GM10248 (cell line): Measurements from ENCODE around the gene NIF3L1.

Experiments
- CTCF ChIA-PET: fragments of 300-600 bp; sonication (Branson Sonifier 250); formaldehyde crosslinking; extraction: SDS; loops from one replicate; lab custom pipeline; 2021; ENCODE audit warnings: antibody characterized with exemption; lab: Yijun Ruan, JAX
- POLR2A ChIA-PET: fragments of 350-650 bp; sonication (Branson Sonifier 250); formaldehyde crosslinking; extraction: SDS; loops from one replicate; lab custom pipeline; 2020; ENCODE audit warnings: antibody characterized with exemption; lab: Yijun Ruan, JAX
- DNase-seq: peaks from one replicate; pipeline ENCODE4 v3.0.0; 2012; ENCODE audit errors: extremely low spot score
- TF ChIP-seq, protein P1 (sequence below): IDR thresholded peaks from 2 replicates; pipeline ENCODE4 v1.5.1; 2012; ENCODE audit warnings: mild to moderate bottlenecking, low read depth; ENCODE audit errors: extremely low read depth, missing control alignments, control extremely low read depth

NIF3L1 gene

DNA sequence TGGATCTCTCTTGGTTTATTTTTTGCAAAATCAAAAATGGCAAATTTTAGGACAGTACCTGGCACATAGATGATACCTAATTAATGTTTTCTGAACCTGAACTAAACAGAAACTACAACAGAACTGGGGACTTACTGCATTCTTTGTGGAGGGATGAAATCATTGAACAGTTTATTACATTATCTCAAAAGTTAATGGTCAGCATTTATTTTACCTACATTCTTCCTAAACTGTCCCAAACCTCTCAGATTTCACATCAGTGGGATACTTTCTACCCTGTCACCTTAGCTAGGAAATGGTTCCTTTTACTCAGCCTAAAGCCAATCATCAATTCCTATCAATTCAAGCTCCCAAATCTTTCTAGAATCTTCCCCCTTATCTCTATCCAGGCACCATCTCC, 10.3 kb downstream of the NIF3L1 start:
- ChIA-PET POLR2A (no interaction called here), CTCF (interaction anchor here (1.4 to 4.0 kb wide), 3 partner anchors 169 to 333 kb away, joined by 3 to 20 read pairs (median 6); partner anchors contain the start of gene CASP10)
- DNase-seq = no peak
- TF ChIP-seq, protein P1, sequence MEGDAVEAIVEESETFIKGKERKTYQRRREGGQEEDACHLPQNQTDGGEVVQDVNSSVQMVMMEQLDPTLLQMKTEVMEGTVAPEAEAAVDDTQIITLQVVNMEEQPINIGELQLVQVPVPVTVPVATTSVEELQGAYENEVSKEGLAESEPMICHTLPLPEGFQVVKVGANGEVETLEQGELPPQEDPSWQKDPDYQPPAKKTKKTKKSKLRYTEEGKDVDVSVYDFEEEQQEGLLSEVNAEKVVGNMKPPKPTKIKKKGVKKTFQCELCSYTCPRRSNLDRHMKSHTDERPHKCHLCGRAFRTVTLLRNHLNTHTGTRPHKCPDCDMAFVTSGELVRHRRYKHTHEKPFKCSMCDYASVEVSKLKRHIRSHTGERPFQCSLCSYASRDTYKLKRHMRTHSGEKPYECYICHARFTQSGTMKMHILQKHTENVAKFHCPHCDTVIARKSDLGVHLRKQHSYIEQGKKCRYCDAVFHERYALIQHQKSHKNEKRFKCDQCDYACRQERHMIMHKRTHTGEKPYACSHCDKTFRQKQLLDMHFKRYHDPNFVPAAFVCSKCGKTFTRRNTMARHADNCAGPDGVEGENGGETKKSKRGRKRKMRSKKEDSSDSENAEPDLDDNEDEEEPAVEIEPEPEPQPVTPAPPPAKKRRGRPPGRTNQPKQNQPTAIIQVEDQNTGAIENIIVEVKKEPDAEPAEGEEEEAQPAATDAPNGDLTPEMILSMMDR = no peak

DNA sequence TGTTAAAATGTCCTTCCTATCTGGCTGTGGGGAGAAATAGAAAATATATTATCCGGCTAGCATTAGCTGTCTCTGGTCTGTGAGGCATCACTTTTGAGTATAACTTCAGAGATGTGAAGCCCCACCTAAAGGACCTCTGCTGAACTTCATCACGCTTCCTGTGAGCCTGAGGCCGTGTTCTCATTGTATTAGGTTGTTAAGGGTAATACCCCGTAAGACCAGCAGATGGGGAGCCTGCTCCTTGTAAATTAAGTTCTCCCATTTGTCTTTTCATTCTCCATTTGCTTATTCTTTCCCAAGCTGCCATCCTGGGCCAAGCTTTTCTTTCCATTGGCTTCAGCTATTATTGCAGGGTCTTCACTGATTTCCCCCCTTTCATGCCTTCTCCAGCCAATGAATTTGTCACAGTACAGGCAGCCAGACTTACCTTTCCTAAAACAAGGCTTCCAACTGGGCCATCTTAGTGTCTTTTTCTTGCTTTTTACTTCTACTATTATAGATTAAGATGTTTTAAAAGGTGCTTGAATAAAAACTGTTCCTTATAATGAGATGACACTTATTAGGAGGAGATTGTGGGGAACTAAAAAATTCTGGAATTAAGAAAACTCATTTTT, 12.4 kb downstream of the NIF3L1 start:
- peak; percentile 82 for DNase-seq
- POLR2A ChIA-PET = no interaction called here
- CTCF ChIA-PET = interaction anchor here (0.6 to 8.0 kb wide), 32 partner anchors 9 to 493 kb away, joined by 3 to 166 read pairs (median 3); partner anchors contain the start of genes CASP10, HYCC2, NDUFB3 and NIF3L1
- TF ChIP-seq, protein P1 = peak; percentile 64

DNA sequence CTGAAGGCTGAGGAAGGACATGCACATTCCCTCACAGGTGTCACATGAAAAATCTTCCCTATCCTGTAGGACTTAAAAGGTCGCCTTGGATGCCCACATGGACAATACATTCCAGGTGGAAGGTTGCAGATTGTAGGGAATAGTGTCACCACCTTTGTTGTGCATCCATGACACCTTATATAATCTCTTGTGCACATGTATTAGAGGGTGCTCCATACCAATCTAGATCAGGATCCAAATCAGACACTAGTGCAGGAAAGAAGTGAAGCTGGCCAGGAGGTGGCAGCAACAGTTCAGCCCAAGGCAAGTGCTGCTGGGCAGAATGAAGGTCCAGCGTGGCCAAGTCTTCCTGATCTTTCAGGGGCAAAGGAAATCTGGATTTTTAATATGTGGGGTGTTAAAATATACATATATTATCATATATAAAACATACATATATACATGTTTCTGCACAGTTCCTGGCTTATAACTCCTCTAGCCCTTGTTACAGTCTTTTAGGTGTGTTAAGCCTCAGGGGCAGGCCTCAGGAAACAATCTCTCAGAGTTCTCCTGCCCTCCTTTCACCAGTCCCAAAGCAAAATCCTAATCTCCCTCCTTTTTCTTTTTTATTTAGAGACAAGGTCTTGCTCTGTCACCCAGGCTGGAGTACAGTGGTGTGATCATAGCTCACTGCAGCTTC, 16.6 kb downstream of the NIF3L1 start:
- TF ChIP-seq, protein P1 = peak; percentile 82
- peak; percentile 64 for DNase-seq
- ChIA-PET CTCF (interaction anchor here (0.8 to 8.0 kb wide), 40 partner anchors 9 to 458 kb away, joined by 3 to 166 read pairs (median 4); partner anchors contain the start of genes CASP10, CFLAR, CLK1 and HYCC2), POLR2A (interaction anchor here (1.2 kb wide), 1 partner anchor 163 kb away, joined by 3 read pairs; no protein-coding TSS in a partner anchor)

DNA sequence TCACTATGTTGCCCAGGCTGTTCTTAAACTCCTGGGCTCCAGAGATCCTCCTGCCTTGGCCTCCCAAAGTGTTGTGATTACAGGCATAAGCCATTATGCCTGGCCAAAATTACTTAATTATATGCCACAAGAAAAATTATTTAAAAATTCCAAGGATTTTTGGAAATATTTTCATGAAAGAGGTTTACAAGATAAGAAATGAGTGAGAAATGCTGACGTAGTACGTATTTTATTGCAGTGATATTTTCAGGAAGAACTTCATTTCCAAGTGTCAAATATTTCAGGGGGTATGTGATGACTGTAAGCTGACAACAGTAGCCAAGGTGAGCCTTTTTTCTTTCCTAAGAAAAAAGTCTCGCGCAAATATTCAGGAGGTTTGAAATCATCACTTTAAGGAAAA, 20.8 kb downstream of the NIF3L1 start:
- POLR2A ChIA-PET = no interaction called here
- CTCF ChIA-PET = interaction anchor here (1.1 to 3.6 kb wide), 3 partner anchors 9 to 268 kb away, joined by 3 to 13 read pairs (median 4); no protein-coding TSS in a partner anchor
- no peak for DNase-seq
- TF ChIP-seq, protein P1 = no peak

DNA sequence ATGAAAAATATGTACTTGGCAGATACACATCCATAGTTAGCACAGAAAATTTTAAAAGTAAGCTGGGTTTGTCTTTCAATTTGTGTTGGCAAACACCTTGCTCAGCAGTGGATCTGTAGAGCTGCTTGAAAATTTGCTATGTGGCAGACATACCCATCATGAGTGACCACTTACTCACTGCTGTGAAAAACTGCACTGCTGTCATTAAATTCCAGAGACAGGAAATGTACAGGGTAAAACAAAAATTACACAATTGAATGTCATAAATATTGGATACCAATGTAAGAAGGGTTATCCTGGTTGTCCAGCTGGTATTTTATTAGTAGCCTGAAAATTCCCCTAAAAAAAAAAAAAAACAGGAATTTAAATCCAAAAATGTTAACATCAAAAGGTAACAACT, 24.5 kb downstream of the NIF3L1 start:
- no peak for DNase-seq
- ChIA-PET CTCF (interaction anchor here (0.8 to 1.6 kb wide), 4 partner anchors 156 to 319 kb away, joined by 3 to 5 read pairs (median 4); no protein-coding TSS in a partner anchor), POLR2A (no interaction called here)
- TF ChIP-seq, protein P1 = no peak

DNA sequence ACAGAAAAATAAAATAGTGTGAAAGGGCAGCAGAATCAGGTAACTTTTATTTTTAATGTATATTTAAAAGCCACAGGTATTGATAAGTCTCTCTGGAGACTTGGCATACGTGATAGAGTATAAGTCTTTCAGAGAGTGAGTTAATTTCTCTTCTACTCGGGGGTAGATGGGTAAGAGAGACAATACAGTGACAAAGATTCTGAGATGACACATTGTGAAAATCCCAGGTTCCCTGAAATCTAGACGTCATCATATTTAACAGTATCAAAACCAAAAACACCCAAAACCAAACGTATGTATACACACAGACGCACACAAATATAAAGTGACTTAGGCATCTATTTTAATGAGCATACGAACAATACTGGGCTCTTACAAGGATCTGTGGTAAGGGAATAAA, 33.3 kb downstream of the NIF3L1 start:
- ChIA-PET POLR2A (no interaction called here), CTCF (interaction anchor here (1.1 to 1.8 kb wide), 3 partner anchors 13 to 147 kb away, joined by 4 to 5 read pairs (median 4); no protein-coding TSS in a partner anchor)
- no peak for DNase-seq
- TF ChIP-seq, protein P1 = no peak
